GM20000 (cell line): ENCODE data around the gene NANOS3.

Experiments used
- DNase-seq: peaks from one replicate; pipeline ENCODE4 v3.0.0; 2012; ENCODE audit warnings: low spot score
- CTCF ChIP-seq: IDR thresholded peaks from 2 replicates; pipeline ENCODE4 v1.5.1; 2012; ENCODE audit warnings: mild to moderate bottlenecking, control low read depth; ENCODE audit errors: extremely low read depth, missing control alignments

The NANOS3 gene

GRCh38 chr19:13923194-13923987 is 46.5 kb downstream of the NANOS3 start:
- DNase-seq: no peak
- no peak for TF ChIP-seq CTCF

GRCh38 chr19:13926010-13926409 is 49.1 kb downstream of the NANOS3 start:
- TF ChIP-seq CTCF: no peak
- no peak for DNase-seq

GRCh38 chr19:13926715-13927114 is 49.8 kb downstream of the NANOS3 start:
- no peak for TF ChIP-seq CTCF
- DNase-seq: no peak

- TF ChIP-seq CTCF: no peak
- no peak for DNase-seq
Observed at GRCh38 chr19:13929340-13929739, 52.4 kb downstream of the NANOS3 start.

GRCh38 chr19:13929956-13930355 is 53.0 kb downstream of the NANOS3 start:
- DNase-seq: no peak
- TF ChIP-seq CTCF: no peak
